ENCODE data around the gene NTRK1.

Gene NTRK1

DNA sequence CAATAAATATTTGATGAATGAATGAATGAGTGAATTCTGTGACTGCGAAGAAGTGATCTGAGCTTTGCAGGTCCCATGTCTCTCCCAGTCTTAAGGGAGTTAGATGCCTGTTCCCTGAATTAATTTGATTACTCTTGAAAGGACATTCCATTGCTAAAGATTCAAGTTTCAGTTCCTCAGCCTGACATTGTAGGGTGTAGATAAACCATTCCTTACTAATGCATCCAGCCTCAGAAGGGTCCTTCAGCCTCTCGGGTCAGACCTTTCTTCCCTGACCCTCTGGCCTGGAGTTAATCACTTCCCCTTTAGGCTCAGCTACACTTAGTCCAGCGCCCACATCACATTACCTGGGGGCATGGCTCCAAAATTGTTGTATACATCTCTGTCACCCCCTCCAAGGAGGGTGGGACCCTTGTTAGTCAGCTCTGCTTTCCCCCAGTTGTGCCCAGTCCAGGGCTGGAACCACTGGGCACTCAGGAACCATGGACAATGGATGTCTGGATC is 4.3 kb upstream of the NTRK1 start:
- no peak for DNase-seq (ENCODE audit: low read depth in 4 of 4, low spot score in 1 of 4)

DNA sequence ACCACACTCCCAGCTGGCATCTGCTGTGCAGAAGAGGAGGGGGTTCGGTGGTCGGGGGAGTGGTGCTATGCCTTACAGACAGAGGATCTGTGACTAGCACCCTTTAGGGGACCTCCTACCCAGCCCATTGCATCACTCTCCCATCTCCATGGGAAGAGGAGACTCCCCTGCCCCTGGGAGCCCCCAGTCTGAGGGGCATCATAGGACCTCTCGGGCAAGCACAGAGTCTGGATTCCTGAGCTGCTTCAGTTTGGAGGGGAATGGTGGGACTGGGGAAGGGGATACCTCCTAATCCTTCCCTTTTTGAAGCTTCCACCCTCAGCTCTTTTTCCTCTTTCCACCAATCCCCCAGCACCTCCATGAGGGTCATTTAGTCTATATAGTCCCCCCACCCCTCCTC is 3.1 kb upstream of the NTRK1 start:
- DNase-seq (ENCODE audit: low read depth in 4 of 4, low spot score in 1 of 4) = no peak

DNA sequence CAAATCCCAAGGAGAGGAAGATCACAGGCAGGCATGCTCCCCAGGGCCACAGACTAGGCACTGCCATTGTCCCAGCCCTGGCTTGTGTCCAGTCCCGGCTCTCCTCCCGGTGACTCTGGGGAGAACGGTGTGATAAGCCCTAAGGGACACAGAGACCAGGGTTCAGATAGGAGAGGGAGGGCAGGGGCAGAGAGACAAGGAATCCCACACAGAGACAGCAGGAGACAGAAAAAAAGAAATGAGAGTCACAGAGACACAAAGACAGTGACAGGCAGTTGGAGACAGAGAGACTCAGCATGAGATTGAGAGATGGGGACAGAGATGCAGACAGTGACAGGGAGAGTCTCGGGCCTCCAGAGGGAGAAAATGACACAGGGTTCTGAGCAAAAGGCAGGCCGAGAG is 2.1 kb upstream of the NTRK1 start:
- no peak for DNase-seq (ENCODE audit: low read depth in 4 of 4, low spot score in 1 of 4)

DNA sequence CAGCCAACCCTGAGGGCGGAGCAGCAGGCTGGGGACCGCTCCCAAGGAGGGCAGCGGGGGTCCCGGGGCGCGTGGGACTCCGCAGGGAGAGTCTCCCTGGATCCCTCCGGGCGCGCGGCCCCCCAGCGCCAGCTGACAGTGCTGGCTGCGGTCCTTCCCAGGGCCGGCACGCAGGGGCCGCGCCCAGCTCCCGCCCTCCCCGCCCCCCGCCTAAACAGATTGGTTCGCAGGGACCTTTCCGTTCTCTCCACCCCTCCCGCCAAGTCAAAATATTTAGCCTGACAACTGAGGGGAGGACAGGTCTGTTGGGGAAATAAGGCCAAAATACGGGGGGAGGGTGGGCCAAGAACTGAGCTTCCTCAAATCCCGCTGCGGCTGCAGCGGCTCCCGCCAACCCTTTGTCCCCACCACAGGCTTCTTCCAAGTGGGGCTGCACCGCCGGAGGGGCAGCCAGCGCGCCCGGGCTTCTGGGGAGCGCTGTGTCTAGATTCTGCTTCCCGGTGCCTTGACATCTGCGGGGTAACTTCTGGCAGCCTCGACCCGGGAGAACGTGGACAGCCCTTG is 1.6 kb upstream of the NTRK1 start, which contains the start of gene INSRR:
Gene INSRR, minus strand, starts transcription at position 159 of the 564 bp plus-strand sequence. CDS start 496 bp downstream, outside the sequence.
- no peak for DNase-seq (ENCODE audit: low read depth in 4 of 4, low spot score in 1 of 4)

DNA sequence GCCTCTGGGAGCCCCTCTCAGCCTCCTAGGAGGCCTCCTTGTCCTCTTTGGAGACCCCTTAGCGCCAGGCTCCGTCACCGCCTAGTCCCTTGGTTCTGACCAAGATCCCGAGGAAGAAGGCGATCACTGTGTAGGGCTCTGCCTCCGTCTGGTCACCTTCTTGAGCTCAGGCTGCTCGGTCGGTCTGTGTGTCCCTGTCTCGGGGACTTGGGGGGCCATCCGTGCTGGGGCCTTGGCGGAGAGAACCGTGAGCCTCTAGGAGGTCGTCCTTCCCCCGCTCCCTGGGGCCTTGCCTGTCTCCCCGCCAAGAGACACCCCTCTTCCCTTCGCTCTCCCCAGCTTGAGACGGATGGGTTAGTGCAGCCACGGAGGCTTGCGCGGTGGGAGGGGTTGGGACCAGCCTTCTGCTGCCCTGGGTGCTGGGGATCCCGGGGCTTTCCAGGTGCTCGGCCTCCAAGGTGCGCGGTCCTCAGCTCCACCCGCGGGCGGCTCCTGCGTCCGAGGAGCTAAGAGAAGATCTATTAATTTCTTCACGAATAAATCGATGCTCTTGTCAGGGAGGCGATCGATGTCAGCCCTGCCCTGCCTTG is 1.0 kb upstream of the NTRK1 start:
- DNase-seq (ENCODE audit: low read depth in 4 of 4, low spot score in 1 of 4) = peak in 1 of 4 experiments; percentile 9

DNA sequence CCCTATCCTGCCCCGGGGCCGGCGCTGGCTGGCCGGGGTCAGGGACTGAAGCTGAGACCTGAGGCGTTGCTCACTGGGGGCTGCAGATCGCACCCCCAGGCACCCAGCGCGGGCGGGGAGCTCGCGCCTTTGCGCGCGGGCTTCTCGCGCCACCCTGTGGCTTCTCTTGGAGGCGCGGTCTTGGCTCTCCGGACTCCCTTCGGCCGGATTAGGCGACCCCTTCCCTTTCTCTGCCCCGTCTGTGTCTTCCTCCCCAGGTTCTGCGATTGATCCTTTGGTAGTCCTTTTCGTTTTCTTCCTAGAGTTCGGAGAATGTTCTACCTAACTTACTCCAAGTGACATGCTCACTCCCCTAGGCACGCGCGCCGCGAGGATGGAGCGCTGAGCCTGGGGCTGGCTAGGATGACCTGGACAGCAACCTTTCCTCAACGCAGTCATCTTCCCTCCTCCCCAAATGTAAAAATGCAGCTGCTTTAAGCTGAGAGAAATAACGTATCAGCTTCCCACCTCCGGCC is 495 bp upstream of the NTRK1 start:
- peak in 3 of 4 experiments; percentile 34 to 40 (median 35) for DNase-seq (ENCODE audit: low read depth in 4 of 4, low spot score in 1 of 4)

DNA sequence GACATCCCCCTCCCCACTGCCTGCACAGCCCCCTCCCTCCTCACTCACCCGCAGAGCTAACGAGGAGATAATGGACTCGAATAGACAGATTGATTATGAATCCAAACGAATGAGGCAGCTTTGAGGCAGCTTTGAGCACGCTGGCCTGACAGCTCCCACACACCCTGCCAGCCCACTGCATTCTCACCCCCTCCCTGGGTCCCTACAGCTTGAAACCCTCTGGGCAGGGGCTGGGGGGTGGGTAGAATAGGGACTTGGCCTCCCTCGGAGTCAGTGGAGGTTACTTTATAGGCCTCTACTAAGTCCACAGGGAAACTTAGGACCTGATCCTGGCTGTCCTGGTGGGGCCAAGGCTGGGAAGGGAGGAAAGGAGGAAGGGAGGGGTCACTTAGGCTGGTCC is 1.9 kb downstream of the NTRK1 start:
- no peak for DNase-seq (ENCODE audit: low read depth in 4 of 4, low spot score in 1 of 4)

DNA sequence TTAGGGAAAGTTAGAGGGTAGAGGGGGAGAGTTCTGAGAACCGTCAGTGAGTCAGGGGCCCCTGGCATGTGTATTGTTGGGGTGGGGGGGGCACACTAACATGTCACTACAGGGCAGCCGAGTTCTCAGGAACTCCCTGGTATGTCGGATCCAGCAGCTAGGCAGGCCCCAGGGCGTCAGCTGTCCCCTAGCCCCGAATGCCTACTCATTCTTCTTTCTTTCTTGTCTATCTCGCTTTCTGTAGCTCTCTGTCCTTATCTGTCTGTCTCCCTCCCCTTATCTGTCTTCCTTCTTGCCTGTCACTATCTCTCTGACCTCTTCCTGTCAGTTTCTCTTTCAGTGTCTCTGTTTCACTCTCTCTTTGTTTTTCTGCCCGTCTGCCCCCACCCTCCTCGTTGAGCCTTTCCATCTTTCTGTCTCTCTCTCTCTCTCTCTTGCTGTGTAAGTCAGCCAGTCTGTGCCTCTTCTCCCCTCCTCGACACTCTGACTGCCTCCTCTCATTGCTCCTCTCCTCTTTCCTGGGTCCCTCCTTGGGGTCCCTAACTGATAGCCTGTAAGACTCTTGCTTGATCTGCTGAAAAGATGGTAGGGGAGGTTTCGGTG is 2.4 kb downstream of the NTRK1 start:
- DNase-seq (ENCODE audit: low read depth in 4 of 4, low spot score in 1 of 4) = no peak

DNA sequence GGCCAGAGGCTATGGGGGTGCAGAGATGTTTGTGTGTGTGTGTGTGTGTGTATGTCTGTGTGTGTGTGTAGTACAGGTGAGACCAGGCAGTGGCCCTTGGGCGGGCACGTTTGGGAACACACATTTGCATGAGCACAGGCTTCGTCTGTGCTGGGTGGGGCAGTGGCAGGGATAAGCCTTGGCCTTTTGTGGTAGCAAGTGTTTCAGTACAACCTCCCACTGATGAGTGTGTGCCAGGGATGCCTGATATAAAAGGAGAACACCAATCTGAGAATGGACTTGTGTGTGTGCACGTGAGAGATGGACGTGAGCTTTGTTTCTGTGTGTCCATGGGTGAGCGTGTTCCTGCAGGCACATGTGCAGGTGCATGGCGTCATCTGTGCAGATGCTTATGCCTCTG is 3.0 kb downstream of the NTRK1 start:
- no peak for DNase-seq (ENCODE audit: low read depth in 4 of 4, low spot score in 1 of 4)

DNA sequence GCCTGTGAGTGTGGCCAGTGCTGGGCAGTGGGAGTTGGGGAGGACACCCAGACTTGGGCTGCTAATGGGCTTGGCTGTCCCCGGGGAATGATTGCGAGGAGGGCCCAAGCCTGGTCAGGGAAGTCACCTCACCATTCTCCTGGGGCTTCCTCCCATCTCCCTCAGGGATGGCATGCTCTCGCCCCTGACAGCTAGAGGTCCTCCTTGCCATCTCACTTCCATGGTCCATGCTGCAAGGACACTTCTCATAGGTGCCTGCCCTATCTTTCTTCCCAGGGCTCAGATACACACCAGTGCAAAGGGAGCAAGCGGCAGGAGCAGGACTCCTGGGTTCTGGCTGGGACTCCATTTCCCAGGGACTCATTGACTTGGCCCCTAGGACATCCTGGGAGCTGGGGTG is 4.1 kb downstream of the NTRK1 start:
- DNase-seq (ENCODE audit: low read depth in 4 of 4, low spot score in 1 of 4) = no peak

DNA sequence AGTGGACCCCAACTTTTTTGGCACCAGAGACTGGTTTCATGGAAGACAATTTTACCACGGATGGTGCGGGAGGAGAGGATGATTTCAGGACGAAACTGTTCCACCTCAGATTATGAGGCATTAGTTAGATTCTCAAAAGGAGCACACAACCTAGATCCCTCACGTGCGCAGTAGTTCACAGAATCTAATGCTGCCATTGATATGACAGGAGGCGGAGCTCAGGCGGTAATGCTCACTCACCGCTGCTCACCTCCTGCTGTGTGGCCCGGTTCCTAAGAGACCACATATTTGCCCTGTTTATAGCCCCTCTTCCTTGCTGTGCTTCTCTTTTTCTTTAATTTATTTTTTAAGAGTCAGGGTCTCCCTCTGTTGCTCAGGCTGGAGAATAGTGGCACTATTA is 4.6 kb downstream of the NTRK1 start:
- DNase-seq (ENCODE audit: low read depth in 4 of 4, low spot score in 1 of 4) = no peak

DNA sequence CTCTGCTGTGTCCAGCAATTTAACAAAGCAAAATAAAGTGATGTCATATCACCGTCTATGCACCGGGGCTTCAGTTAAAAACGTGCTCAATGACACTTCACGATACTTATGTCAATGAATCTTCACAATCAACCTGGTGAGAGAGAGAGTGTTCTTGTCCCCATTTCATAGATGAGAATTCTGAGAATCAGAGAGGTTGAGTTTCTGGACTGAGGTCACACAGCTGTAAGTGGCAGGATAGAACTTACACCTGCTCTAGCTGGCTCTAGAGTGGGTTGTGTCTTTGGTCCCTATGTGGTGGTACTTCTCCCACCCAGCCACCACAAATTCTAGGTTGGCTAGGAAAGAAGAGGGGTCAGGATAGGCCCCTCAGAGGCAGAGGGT is 5.2 kb downstream of the NTRK1 start:
- no peak for DNase-seq (ENCODE audit: low read depth in 4 of 4, low spot score in 1 of 4)

DNA sequence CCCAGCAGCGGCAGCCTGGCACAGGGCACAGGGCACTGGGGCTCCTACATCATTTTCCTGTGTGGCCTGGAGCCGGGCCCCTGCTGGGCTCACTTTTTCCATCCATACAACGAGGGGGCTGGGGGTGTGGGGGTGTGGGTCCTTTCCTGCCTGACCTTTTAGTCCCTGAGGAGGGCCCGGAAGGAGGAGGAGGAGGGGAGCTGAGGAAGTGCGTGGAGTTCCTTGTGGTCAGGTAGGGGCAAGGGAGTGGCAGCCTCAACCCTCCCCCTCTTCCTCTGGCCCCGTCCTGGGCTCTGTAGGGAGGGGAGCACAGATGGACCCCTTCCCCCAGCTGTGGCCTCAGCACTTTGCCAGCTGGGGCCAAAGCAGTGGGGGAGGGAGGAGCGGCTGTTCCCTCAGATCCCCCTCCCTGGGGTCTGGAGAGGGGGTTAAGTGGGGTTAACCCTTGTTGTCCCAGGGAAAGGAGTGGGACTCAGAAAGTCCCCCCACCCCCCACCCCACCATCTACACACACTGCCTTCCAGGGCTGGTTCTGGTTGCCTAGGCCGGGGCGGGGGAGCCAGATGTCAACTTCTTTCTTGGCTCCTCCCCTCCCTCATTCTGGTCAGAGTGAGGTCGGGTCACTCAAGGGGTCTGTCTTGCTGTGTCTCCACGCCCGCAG is 5.7 kb downstream of the NTRK1 start:
- no peak for DNase-seq (ENCODE audit: low read depth in 4 of 4, low spot score in 1 of 4)

DNA sequence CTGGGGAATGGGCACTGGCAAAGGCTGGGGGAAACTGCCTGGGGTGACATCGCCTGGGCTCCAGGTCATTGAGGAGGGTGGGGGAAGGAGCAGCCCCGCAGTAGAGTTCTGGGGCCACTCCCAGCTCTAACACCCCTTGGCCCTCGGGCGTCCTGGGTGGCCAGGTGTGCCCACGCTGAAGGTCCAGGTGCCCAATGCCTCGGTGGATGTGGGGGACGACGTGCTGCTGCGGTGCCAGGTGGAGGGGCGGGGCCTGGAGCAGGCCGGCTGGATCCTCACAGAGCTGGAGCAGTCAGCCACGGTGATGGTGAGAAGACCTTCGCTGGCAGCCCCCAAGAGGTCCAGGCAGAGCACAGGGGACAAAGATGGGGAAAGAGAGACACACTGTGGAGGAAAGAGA is 7.7 kb downstream of the NTRK1 start:
- DNase-seq (ENCODE audit: low read depth in 4 of 4, low spot score in 1 of 4) = no peak

DNA sequence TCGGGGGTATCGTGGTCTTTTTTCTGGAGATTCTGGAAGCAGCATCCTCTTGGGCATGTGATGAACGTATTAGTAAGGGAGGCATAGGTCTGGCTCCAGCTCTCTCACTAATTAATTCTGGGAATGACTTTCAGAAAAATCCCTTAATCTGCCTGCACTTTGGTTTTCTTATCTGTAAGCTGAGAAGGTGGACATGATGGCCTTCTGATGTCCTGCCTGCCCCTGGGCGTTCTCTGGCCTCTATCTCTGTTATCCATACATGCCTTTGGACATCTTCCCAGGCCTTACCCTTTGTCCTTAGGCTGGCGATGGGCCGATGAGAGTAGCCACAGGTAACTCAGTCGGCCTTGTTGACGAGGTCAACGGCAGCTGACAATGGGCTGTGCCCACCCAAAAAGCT is 8.8 kb downstream of the NTRK1 start:
- DNase-seq (ENCODE audit: low read depth in 4 of 4, low spot score in 1 of 4) = no peak

DNA sequence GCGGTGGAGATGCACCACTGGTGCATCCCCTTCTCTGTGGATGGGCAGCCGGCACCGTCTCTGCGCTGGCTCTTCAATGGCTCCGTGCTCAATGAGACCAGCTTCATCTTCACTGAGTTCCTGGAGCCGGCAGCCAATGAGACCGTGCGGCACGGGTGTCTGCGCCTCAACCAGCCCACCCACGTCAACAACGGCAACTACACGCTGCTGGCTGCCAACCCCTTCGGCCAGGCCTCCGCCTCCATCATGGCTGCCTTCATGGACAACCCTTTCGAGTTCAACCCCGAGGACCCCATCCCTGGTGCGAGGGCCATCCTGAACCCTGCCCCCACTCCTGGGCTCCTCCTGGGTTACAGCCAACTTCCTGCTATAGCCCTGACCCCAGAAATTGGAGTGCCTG is 13.0 kb downstream of the NTRK1 start:
- DNase-seq (ENCODE audit: low read depth in 4 of 4, low spot score in 1 of 4) = no peak

DNA sequence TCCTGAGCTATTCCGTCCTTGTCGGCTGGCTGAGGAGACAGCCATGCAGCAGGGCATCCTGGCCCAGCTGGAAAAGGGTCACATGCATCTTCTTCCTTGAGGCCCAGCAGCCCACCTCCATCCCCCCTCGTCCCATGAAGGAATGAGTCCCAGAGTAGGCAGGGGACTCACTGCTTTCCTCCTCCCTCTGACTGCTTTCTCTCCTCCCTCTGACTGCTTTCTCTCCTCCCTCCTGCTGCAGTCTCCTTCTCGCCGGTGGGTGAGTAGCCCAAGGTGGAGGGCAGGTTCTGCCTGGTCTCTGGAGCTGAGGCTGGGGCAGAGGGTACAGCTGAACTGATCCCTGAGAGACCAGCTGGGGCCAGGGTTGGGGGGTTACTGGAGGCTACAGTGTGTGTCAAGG is 13.5 kb downstream of the NTRK1 start:
- no peak for DNase-seq (ENCODE audit: low read depth in 4 of 4, low spot score in 1 of 4)

DNA sequence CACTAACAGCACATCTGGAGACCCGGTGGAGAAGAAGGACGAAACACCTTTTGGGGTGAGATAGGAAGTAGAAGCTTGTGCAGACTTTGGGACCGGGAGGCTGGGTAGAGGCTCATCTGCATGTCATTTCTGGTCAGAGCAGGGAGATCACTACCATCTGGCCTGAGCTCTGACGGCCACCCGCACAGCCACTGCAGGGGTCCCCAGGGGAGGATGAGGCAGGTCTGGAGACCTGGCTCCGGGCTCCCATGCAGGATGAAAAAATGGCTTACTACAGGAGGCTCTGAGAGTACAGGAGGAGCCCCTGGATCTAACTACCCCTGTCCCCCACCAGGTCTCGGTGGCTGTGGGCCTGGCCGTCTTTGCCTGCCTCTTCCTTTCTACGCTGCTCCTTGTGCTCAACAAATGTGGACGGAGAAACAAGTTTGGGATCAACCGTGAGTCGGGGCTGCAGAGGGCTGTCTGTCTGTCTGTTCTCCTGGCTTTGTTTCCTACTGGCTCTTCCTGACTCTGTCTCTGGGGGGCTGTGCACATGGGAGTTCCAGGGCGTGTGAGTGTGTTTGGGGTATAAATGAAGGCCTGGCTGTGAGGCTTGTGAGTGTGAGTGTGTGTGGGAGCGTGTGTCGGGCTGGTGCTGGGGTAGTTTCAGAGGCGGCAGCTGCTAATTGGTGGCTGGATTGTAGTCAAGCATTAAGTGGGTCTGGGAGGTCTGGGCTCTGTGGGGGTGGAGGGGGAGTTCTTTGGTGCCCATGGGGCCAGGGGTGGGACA is 14.1 kb downstream of the NTRK1 start:
- no peak for DNase-seq (ENCODE audit: low read depth in 4 of 4, low spot score in 1 of 4)

DNA sequence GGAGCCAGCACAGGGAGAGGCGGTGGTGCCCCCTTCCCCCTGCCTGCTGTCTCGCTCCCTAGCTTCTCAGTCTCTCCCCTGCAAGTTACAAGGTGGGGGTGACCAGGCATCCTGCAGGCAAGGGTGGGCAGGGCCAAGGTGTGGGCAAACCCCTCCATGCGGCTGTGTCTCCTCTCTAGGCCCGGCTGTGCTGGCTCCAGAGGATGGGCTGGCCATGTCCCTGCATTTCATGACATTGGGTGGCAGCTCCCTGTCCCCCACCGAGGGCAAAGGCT is 14.6 kb downstream of the NTRK1 start:
- no peak for DNase-seq (ENCODE audit: low read depth in 4 of 4, low spot score in 1 of 4)

DNA sequence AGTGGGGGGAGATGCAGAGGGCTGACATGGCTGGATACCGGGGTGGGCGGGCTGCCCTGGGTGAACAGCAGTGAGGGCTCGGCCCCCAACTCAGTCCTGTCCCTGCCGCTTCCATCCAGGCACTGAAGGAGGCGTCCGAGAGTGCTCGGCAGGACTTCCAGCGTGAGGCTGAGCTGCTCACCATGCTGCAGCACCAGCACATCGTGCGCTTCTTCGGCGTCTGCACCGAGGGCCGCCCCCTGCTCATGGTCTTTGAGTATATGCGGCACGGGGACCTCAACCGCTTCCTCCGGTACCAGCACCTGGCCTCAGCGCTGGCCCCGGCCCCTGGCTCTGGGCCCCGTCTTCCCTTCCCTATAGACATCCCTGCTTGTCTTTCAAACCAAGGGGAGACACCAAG is 15.6 kb downstream of the NTRK1 start:
- DNase-seq (ENCODE audit: low read depth in 4 of 4, low spot score in 1 of 4) = no peak

DNA sequence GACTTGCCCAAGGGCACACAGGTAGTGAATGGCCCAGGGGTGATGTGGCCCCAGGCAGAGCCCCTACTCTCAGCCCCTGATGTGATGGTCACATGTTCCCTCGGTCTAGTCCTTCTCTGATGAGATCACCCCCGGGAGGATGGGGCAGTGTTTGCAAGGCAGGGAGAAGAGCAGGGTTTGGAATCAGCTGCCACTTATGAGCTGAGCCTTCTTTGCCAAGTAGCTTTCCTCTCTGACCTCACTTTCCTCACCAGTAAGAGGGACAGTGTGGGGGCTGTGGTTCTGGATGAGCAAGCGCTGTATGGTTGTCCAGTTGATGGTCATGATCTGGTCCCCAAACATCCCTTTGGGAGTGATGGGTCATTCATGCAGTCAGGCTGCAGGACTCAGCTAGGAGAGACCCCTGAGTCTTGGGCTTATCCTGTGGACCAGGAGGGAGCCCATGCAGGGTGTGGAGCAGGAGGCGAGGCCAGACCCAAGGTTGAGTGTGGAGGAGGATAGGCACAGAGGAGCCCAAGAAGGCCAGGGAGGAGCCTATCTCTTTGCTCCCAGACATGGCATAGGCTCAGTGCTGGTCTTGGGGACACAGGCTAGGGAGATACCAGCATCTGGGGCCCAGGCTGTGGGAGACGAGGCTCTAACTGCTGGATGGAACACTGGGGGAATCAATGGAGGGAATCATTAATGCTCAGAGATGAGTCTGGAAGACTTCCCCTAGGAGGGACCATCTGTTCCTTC is 16.9 kb downstream of the NTRK1 start:
- DNase-seq (ENCODE audit: low read depth in 4 of 4, low spot score in 1 of 4) = no peak
